Bronchial epithelial cell (primary cell): ENCODE measurements around the gene IKZF3. TPM values are rescaled to one million over a fixed set of nuclear protein-coding genes. Genes with fewer than 3 reads are reported as not detected.
"Not testable (repeated sequence)": the region's sequence is repeated elsewhere in the genome, so short reads cannot be mapped to it uniquely, and the experiment has no call there.

Source experiments
- DNase-seq: peaks from one replicate; pipeline ENCODE4 v3.0.0-alpha.2; 2010; ENCODE audit warnings: low read depth
- FAIRE-seq: peaks from 2 replicates; lab custom pipeline; 2011; peaks lifted over from hg19 to GRCh38; lab: Jason Lieb, UNC
- H3K27me3 ChIP-seq: 2 replicates; pipeline ENCODE4 v1.5.1; 2011; ENCODE audit warnings: low read length; ENCODE audit not compliant: control insufficient read depth, insufficient read depth
- H3K36me3 ChIP-seq: 2 replicates; pipeline ENCODE4 v1.5.1; 2011; ENCODE audit warnings: low read length; ENCODE audit not compliant: control insufficient read depth, insufficient read depth
- H3K4me3 ChIP-seq: 2 replicates; pipeline ENCODE4 v1.5.1; 2011; ENCODE audit warnings: mild to moderate bottlenecking, low read depth, low read length, control low read depth
- total RNA-seq: library from RNA; depleted of rRNA; stranded (reverse); fragments of >200 nt; gene quantifications from 2 replicates; pipeline ENCODE4 v1.2.1, GENCODE V29; 2014
- TF ChIP-seq, protein P1 (sequence below): IDR thresholded peaks from 2 replicates; pipeline ENCODE4 v1.5.1; 2011; ENCODE audit warnings: mild to moderate bottlenecking, moderate library complexity, low read length, control low read depth, inconsistent platforms; ENCODE audit not compliant: insufficient read depth, severe bottlenecking

The IKZF3 gene
- total RNA-seq: under 0.01 TPM in 1 of 2 replicates, not detected in the other

DNA sequence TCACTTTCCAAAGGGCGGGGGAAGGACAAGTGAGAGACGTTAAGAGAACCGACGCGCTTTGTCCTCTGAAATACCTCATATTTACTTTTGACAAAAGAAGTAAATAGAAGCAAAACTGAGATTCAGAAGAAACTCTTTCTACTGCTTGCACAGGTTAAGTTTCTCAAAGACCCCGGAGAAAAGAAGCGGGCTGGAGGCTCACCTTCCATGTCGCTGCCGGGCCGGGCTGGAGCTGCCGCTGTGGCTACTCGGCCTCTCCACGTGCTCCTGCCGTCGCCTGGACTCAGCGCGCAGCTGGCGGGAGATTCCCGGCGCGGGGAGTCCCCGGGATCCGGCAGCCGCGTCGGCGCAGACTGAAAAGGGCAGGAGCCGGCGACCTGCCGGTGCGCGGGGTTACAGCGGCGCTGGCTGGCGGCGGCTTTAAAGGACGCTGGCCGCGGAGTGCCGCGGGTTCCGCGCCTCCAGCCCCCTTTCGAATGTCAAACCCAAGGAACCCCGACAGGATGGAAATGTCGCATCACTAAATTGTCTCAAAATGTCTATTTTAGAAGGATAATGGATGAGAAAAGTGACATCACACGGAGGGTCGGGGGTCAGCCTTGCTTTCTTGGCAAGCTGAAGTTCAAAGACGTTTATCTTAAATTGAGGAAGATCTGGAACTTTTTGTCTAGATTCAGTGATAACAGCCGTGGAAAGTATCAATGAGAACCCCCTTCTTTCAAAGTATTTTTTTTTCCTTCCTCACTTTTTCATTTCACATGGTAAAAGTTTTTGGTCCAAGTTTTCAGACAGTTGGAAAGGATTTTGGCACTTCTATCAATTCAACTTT is at the start of gene IKZF3:
Gene IKZF3, minus strand, starts transcription at position 395 of the 829 bp plus-strand sequence. Its CDS starts 186 bp downstream, at position 209.
- no peak for FAIRE-seq
- peak; percentile 54 for DNase-seq
- Histone ChIP-seq H3K27me3 (peaks cover 16% of the 10 kb centered on the region), H3K4me3 (no peak within 1 kb of the TSS), H3K36me3 (no peaks in the 10 kb centered on the region)
- TF ChIP-seq, protein P1, sequence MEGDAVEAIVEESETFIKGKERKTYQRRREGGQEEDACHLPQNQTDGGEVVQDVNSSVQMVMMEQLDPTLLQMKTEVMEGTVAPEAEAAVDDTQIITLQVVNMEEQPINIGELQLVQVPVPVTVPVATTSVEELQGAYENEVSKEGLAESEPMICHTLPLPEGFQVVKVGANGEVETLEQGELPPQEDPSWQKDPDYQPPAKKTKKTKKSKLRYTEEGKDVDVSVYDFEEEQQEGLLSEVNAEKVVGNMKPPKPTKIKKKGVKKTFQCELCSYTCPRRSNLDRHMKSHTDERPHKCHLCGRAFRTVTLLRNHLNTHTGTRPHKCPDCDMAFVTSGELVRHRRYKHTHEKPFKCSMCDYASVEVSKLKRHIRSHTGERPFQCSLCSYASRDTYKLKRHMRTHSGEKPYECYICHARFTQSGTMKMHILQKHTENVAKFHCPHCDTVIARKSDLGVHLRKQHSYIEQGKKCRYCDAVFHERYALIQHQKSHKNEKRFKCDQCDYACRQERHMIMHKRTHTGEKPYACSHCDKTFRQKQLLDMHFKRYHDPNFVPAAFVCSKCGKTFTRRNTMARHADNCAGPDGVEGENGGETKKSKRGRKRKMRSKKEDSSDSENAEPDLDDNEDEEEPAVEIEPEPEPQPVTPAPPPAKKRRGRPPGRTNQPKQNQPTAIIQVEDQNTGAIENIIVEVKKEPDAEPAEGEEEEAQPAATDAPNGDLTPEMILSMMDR: peak; percentile 57

DNA sequence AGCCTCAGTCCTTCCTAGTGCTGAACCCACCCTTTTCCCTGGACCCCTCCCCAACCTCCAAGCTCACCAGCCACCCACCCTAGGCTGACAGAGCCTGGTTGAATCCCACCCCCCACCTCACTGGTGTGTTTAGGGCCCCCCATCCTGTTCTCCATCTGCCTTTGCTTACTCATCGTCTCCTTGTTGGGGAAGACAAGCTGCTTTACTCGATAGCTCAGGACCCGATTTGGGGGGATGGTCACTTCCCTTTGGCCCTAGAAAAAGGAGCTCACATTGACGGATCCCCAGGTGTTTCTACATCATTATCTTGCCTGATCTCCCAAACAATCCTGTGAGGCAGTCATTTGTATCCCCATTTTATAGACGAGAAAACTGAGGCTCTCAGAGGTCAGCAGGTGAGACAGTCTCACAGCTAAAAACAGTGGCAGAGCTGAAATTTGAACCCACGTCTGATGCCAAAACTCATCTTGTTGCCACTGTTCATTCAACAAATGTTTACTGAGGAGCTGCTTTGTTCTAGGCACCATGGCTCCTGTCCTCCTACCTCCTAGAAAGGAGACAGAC is 44.8 kb upstream of the IKZF3 start:
- FAIRE-seq: no peak
- H3K4me3 ChIP-seq: no peak overlapping the region
- H3K36me3 ChIP-seq: peaks cover 3% of the 10 kb centered on the region
- TF ChIP-seq, protein P1: no peak
- no peak for DNase-seq
- H3K27me3 ChIP-seq: no peaks in the 10 kb centered on the region

DNA sequence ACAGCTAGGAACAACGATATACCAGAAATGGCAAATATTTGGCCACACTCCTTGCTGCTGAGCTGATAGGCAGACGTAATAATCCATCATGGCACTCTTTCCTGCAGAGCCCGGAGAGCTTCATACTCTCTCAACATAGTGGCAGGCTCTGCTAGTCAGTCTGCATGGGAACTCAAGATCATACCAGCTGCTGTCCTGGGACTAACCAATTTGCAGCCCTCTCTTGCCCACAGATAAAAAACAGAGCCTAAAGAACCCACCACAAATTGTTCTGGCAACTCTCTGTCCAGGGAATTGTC is 40.8 kb upstream of the IKZF3 start:
- TF ChIP-seq, protein P1: no peak
- Histone ChIP-seq H3K4me3 (no peak overlapping the region), H3K36me3 (no peaks in the 10 kb centered on the region), H3K27me3 (no peaks in the 10 kb centered on the region)
- no peak for DNase-seq
- FAIRE-seq: no peak

DNA sequence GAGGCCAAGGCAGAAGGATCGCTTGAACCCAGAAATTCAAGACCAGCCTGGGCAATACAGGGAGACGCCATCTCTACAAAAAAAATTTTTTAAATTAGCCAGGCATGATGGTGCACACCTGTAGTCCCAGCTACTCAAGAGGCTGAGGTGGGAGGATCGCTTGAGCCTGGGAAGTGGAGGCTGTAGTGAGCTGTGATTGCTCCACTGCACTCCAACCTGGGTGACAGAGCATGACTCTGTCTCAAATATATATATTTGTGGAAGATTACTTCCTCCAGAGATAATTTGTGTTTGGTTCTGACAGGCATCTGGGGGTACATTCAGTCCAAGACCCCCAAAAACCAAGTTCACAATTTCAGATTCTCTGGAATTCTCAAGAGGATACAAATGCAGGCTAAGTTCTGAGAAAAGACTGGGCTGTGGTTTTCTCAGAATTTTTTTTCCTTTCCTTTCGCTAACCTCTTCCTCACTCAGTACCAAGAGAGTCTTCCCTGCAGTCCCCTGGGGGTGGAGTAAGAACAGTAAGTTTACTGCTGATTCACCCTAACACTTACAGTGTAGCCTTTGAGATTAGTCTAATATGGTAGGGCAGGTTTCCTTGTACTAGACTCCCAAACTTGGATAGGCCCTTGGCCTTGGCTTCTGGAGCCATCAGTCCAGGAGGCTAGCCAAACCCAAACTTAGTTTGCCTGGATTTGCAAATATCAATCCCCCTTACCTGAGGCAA is 39.2 kb upstream of the IKZF3 start:
- FAIRE-seq (no peak), DNase-seq (no peak)
- Histone ChIP-seq H3K27me3 (no peaks in the 10 kb centered on the region), H3K36me3 (no peaks in the 10 kb centered on the region), H3K4me3 (no peak overlapping the region)
- TF ChIP-seq, protein P1: no peak

DNA sequence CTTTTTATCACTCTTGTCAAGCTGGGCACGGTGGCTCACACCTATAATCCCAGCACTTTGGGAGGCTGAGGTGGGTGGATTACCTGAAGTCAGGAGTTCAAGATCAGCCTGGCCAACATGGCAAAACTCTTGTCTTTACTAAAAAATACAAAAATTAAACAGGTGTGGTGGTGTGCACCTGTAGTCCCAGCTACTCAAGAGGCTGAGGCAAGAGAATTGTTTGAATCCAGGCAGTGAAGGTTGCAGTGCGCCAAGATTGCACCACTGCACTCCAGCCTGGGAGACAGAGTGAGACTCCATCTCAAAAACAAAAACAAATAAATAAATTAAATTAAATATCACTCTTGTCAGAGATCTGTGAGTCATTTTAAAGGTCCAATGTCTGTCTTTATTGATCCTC is 37.9 kb upstream of the IKZF3 start:
- not testable (repeated sequence) for DNase-seq, FAIRE-seq, H3K36me3 ChIP-seq, H3K27me3 ChIP-seq, H3K4me3 ChIP-seq

DNA sequence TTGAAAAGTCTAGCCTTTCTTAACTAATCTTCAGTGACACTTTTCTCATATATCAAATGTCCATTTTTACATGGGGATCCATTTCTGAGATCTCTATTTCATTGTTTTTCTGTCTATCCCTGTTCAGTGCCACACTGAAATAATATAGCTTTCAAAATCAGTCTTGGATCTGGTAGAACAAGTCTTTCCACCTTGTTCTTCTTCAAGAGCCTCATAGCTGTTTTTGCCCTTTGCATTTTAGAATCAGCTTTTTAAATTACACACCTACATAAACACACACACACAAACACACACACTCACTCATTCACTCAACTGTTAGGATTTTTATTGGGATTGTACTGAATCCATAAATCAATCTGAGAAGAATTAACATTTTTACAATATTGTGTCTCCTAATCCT is 35.1 kb upstream of the IKZF3 start:
- Histone ChIP-seq H3K4me3 (no peak overlapping the region), H3K27me3 (peaks cover 2% of the 10 kb centered on the region), H3K36me3 (no peaks in the 10 kb centered on the region)
- FAIRE-seq (no peak), DNase-seq (peak; percentile 20)
- TF ChIP-seq, protein P1: no peak
